HG02678 (cell line): ENCODE data around the gene ZBED4.
A peak's percentile ranks its signal among the peaks of the same experiment; 100 is the strongest.
"Not testable (repeated sequence)": the region's sequence is repeated elsewhere in the genome, so short reads cannot be mapped to it uniquely, and the experiment has no call there.

Experiments used
- ATAC-seq: cut with Tn5 transposase; IDR thresholded peaks from one replicate; pipeline ENCODE4 v1.9.1; 2021; ENCODE audit warnings: mild to moderate bottlenecking, moderate library complexity; ENCODE audit not compliant: unreplicated experiment

The ZBED4 gene

GRCh38 chr22:49852898-49853894, at the start of gene ZBED4:
TSS of gene ZBED4 (plus strand) at chr22:49853844. CDS start at chr22:49883663, 29,819 bp downstream.
- ATAC-seq = peak; percentile 78

- ATAC-seq = no peak
Observed at GRCh38 chr22:49807129-49807528, 46.5 kb upstream of the ZBED4 start.

GRCh38 chr22:49807780-49808708, 45.6 kb upstream of the ZBED4 start:
- no peak for ATAC-seq

GRCh38 chr22:49810363-49811019, 43.2 kb upstream of the ZBED4 start:
- ATAC-seq = no peak

GRCh38 chr22:49811020-49811791, 42.4 kb upstream of the ZBED4 start:
- ATAC-seq = no peak

GRCh38 chr22:49812838-49813237, 40.8 kb upstream of the ZBED4 start:
- no peak for ATAC-seq

- ATAC-seq = no peak
Observed at GRCh38 chr22:49814164-49814686, 39.4 kb upstream of the ZBED4 start.

- no peak for ATAC-seq
Observed at GRCh38 chr22:49814856-49815255, 38.8 kb upstream of the ZBED4 start.

- ATAC-seq = no peak
Observed at GRCh38 chr22:49815641-49816091, 38.0 kb upstream of the ZBED4 start.

GRCh38 chr22:49817359-49817758, 36.3 kb upstream of the ZBED4 start:
- no peak for ATAC-seq

GRCh38 chr22:49820984-49821383, 32.7 kb upstream of the ZBED4 start:
- no peak for ATAC-seq

- ATAC-seq = not testable (repeated sequence)
Observed at GRCh38 chr22:49821741-49822140, 31.9 kb upstream of the ZBED4 start.

GRCh38 chr22:49823289-49824045, 30.2 kb upstream of the ZBED4 start:
- ATAC-seq = no peak

- ATAC-seq = no peak
Observed at GRCh38 chr22:49824185-49824925, 29.3 kb upstream of the ZBED4 start.

- no peak for ATAC-seq
Observed at GRCh38 chr22:49824936-49825335, 28.7 kb upstream of the ZBED4 start.

GRCh38 chr22:49825436-49825835, 28.2 kb upstream of the ZBED4 start:
- no peak for ATAC-seq

GRCh38 chr22:49825944-49826602, 27.6 kb upstream of the ZBED4 start:
- ATAC-seq = no peak
